Measurements from ENCODE around the gene SENP5. TPM values are rescaled to one million over a fixed set of nuclear protein-coding genes. Genes with fewer than 3 reads are reported as not detected.

The SENP5 gene
- total RNA-seq, 1 experiment from 2014 or later, result 30.4 TPM

GRCh38 chr3:196896229-196896628 is 28.5 kb downstream of the SENP5 start:
- Mint-ChIP-seq H3K9me3 (no peaks in the 10 kb centered on the region), H3K4me1 (no peaks in the 10 kb centered on the region), H3K36me3 (ENCODE audit: insufficient read depth in 1 of 3, low read depth in 3 of 3) (peaks cover 0 to 23% (median 23%) of the 10 kb centered on the region in 3 experiments; a peak in 5 of 7 replicates), H3K27ac (peak overlapping the region in 2 of 3 experiments; percentile 47 to 62; a peak in 1 of 7 replicates), H3K4me3 (no peak overlapping the region), H3K27me3 (ENCODE audit: low read depth) (no peaks in the 10 kb centered on the region)
- no peaks in the 10 kb centered on the region for H3K9me3 ChIP-seq (ENCODE audit: control insufficient read depth, low read depth, low read length)
- no peak overlapping the region for H3K18ac ChIP-seq (ENCODE audit: insufficient read length, low read depth, low read length)
- H4K8ac ChIP-seq (replicated peaks; ENCODE audit: insufficient read length, low read depth, low read length), result no peak overlapping the region
- no peak overlapping the region for H2BK120ac ChIP-seq (ENCODE audit: low read depth, low read length, poor library complexity, severe bottlenecking)
- H2AK5ac ChIP-seq (ENCODE audit: insufficient read length, low read length), result no peak overlapping the region
- DNase-seq, result no peak
- no peaks in the 10 kb centered on the region for H3K4me1 ChIP-seq (ENCODE audit: insufficient read depth, low read length)
- peaks cover 2% of the 10 kb centered on the region for H3K79me1 ChIP-seq (ENCODE audit: insufficient read depth, low read depth, low read length, poor library complexity, severe bottlenecking)
- H3K4me2 ChIP-seq (ENCODE audit: insufficient read depth, insufficient read length, low read length), result no peak overlapping the region
- no peaks in the 10 kb centered on the region for H3K27me3 ChIP-seq (ENCODE audit: insufficient read depth, low read length)
- H3K79me2 ChIP-seq (ENCODE audit: insufficient read depth, low read length), result no peaks in the 10 kb centered on the region; the same call in 1 of the 2 replicates
- H2BK12ac ChIP-seq (ENCODE audit: insufficient read length, low read depth, low read length), result no peak overlapping the region
- no peak overlapping the region for H3K23ac ChIP-seq (ENCODE audit: insufficient read length, low read depth, low read length)
- TF ChIP-seq CTCF (conservative IDR thresholded peaks at IDR 0.05), result no peak
- H2BK5ac ChIP-seq (ENCODE audit: insufficient read length, low read length), result no peak overlapping the region
- no peak overlapping the region for H3K4ac ChIP-seq (ENCODE audit: low read depth, low read length)
- no peak overlapping the region for H4K5ac ChIP-seq (ENCODE audit: insufficient read length, low read depth, low read length)
- H3K9ac ChIP-seq (ENCODE audit: extremely low read depth, insufficient read length, low read length), result no peak overlapping the region
- no peaks in the 10 kb centered on the region for H3K23me2 ChIP-seq (ENCODE audit: insufficient read length, low read depth, low read length, poor library complexity, severe bottlenecking)
- H2BK20ac ChIP-seq (ENCODE audit: low read depth, low read length, poor library complexity, severe bottlenecking), result no peak overlapping the region
- no peaks in the 10 kb centered on the region for H4K20me1 ChIP-seq (ENCODE audit: control insufficient read depth, insufficient read depth, insufficient read length)
- H2AFZ ChIP-seq (ENCODE audit: low read length), result no peak overlapping the region
- H2BK15ac ChIP-seq (ENCODE audit: low read depth, low read length), result no peak overlapping the region
- H3T11ph ChIP-seq (ENCODE audit: low read length), result no peak overlapping the region
- WGBS (ENCODE audit: extremely low coverage, insufficient read length, low lambda C conversion rate), result no CpG with 5 or more reads among the region's 6 CpGs
- H3K14ac ChIP-seq (ENCODE audit: insufficient read depth, low read length), result no peak overlapping the region
- H4K91ac ChIP-seq (ENCODE audit: insufficient read length, low read depth, low read length), result no peak overlapping the region
- no peak overlapping the region for H3K27ac ChIP-seq (ENCODE audit: insufficient read length, low read depth, low read length)
- no peak overlapping the region for H3K56ac ChIP-seq (ENCODE audit: insufficient read length, low read depth, low read length)

Measured in H9 (cell line).